Panc1 (cell line): ENCODE measurements around the gene C19orf25.

Source experiments
- CTCF ChIP-seq: fragments of 450-650 bp; IDR thresholded peaks from 2 replicates; pipeline ENCODE4 v1.5.1; 2017; ENCODE audit warnings: mild to moderate bottlenecking
- POLR2AphosphoS5 ChIP-seq: IDR thresholded peaks from 2 replicates; pipeline ENCODE4 v1.6.1; 2012; ENCODE audit warnings: mild to moderate bottlenecking, low read depth, low read length, moderate library complexity
- REST ChIP-seq, 2 experiments: IDR thresholded peaks; 2 replicates each; pipeline ENCODE4 v1.6.1; 2011 to 2012; ENCODE audit warnings: low read depth in 2 of 2, control low read depth in 1 of 2, low read length in 1 of 2, mild to moderate bottlenecking in 1 of 2, moderate library complexity in 1 of 2; ENCODE audit not compliant: insufficient read depth in 1 of 2
- SIN3A ChIP-seq: IDR thresholded peaks from 2 replicates; pipeline ENCODE4 v1.6.1; 2012; ENCODE audit warnings: low read depth, mild to moderate bottlenecking, low read length, moderate library complexity, borderline replicate concordance; ENCODE audit not compliant: insufficient read depth
- TCF7L2 ChIP-seq: IDR thresholded peaks from 2 replicates; pipeline ENCODE4 v1.6.1; 2011; ENCODE audit warnings: mild to moderate bottlenecking, low read depth, low read length, inconsistent platforms

GRCh38 chr19:1453525-1454364, 25.3 kb downstream of the C19orf25 start:
- TF ChIP-seq CTCF (no peak), POLR2AphosphoS5 (no peak), REST (IDR thresholded peaks at IDR 0.05; ENCODE audit: insufficient read depth in 1 of 2, low read depth in 2 of 2, low read length in 1 of 2) (no peak), SIN3A (no peak), TCF7L2 (no peak)
